LNCaP clone FGC (cell line): ENCODE data around the gene SYCE1L.
"Not testable (repeated sequence)": the region's sequence is repeated elsewhere in the genome, so short reads cannot be mapped to it uniquely, and the experiment has no call there.

Experiments
- DNase-seq: peaks from one replicate; pipeline ENCODE4 v3.0.0-alpha.2; 2011; ENCODE audit warnings: low read depth
- H3K4me3 ChIP-seq: 2 replicates; pipeline ENCODE4 v1.5.1; 2011; ENCODE audit warnings: mild to moderate bottlenecking, low read depth, low read length, control low read depth
- CTCF ChIP-seq: IDR thresholded peaks from 2 replicates; pipeline ENCODE4 v1.5.1; 2012; ENCODE audit warnings: mild to moderate bottlenecking; ENCODE audit not compliant: control insufficient read depth, insufficient read depth; ENCODE audit errors: extremely low read depth

Gene SYCE1L

GRCh38 chr16:77169650-77170236 lies 29.5 kb upstream of the SYCE1L start:
- H3K4me3 ChIP-seq: no peak overlapping the region
- peak; percentile 64 for TF ChIP-seq CTCF
- DNase-seq: no peak

GRCh38 chr16:77170805-77171204 lies 28.4 kb upstream of the SYCE1L start:
- TF ChIP-seq CTCF: no peak
- no peak overlapping the region for H3K4me3 ChIP-seq
- no peak for DNase-seq

GRCh38 chr16:77171745-77172635 lies 27.2 kb upstream of the SYCE1L start:
- H3K4me3 ChIP-seq: no peak overlapping the region
- TF ChIP-seq CTCF: peak; percentile 66
- peak; percentile 53 for DNase-seq

- no peak for DNase-seq
- H3K4me3 ChIP-seq: no peak overlapping the region
- TF ChIP-seq CTCF: no peak
Observed at GRCh38 chr16:77172951-77173350, 26.3 kb upstream of the SYCE1L start.

GRCh38 chr16:77183137-77183536 lies 16.1 kb upstream of the SYCE1L start:
- DNase-seq: peak; percentile 32
- no peak for TF ChIP-seq CTCF

GRCh38 chr16:77186298-77186697 lies 12.9 kb upstream of the SYCE1L start:
- not testable (repeated sequence) for H3K4me3 ChIP-seq, DNase-seq

More at GRCh38 chr16:77183137-77183536, 16.1 kb upstream of the SYCE1L start:
- no peak overlapping the region for H3K4me3 ChIP-seq

- H3K4me3 ChIP-seq: peak overlapping the region; percentile 73
- no peak for TF ChIP-seq CTCF
- no peak for DNase-seq
Observed at GRCh38 chr16:77190190-77190477, 9.1 kb upstream of the SYCE1L start.
